ENCODE results near the gene CAMK2N2.
A peak's percentile ranks its signal among the peaks of the same experiment; 100 is the strongest.
"Not testable (repeated sequence)": the region's sequence is repeated elsewhere in the genome, so short reads cannot be mapped to it uniquely, and the experiment has no call there.

The CAMK2N2 gene

DNA sequence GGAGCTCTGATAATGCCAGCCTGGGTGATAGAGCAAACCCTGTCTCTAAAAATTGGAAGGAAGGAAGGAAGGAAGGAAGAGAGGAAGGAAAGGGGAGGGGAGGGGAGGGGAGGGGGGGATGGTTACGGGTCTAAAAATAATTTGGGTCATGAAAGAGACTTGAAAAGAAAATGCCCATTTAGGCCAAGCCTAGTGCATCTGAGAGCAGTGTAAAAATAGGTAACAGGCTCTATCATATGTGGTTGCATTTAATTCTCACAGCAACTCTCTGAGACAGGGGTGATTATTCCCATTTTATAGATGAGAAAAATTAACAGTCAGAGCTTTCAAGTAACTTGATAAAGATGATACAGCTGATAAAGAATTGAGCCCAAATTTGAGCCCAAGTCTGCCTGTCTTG, 10.9 kb upstream of the CAMK2N2 start:
- DNase-seq (ENCODE audit: low spot score) = no peak

DNA sequence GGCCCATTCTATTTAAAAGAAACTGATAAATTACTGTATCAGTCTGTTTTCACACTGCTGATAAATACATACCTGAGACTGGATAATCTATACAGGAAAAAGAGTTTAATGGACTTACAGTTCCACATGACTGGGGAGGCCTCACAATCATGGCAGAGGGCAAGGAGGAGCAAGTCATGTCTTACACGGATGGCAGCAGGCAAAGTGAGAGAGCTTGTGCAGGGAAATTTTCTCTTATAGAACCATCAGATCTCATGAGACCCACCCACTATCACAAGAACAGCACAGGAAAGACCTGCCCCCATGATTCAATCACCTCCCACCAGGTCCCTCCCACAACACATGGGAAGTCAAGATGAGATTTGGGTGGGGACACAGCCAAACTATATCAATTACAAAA, 5.9 kb upstream of the CAMK2N2 start:
- not testable (repeated sequence) for DNase-seq (ENCODE audit: low spot score)

DNA sequence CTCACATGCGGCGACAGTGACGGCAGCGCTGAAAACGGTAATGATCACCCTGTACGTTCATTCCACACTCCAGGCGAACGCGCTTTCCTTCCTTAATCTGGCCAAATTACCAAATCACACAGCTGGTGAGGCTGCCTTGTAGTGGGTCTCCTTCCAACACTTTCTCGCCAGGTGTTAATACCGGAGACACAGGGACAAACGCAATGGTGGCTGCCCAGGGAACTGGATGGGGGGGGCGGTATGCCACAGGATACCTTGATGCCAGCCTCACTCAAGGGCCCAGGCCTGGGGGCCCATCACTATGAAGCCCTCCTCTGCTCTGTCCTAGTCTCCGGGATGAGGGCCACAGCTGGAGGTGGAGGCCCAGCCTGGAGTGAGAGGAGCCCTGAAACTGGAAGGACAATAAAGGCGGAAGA, 1.4 kb upstream of the CAMK2N2 start:
- DNase-seq (ENCODE audit: low spot score) = no peak

GRCh38 chr3:184261854-184262763, 756 bp upstream of the CAMK2N2 start:
- DNase-seq (ENCODE audit: low spot score) = no peak

GRCh38 chr3:184260724-184261269, 556 bp downstream of the CAMK2N2 start:
- no peak for DNase-seq (ENCODE audit: low spot score)

DNA sequence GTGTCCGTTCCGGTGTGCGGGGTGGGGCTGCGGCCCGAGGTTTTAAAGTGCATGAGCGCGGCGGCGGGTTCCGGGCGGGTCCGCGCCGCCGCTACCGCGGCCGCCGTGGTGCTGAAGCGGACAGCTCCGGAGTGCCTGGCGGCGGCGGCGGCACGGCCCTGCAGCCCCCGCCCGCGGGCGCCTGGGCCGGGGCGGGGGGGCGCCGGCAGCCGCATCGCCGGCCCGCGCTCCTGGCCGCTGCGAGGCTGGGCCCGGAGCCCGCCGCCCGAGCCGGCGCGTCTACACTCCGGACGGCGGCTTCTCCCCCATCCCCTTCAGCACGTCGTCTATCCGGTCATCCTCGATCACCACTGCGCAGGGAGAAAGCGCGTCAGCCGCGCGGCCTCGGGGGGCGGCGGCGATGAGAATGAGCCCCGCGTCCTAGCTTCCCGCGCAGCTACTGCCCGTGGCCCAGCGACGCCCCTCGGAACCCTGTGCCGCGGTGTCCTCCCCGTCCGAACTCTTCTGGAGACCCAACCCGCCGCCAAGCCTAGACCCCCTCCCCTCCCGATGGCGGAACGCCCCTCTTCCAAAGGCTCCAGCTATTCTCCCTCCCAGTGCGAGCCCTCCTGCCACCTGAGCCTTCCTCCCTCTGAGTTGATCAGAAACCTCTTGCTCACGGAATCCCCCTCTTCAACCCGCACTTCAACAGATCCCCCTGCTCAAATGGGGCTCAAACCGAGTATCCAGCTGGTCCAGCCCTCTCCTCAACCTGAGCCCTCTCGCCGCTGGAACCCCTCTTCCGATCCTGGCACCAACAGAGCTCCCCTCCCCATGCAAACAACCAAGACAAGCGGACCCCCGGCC, 1.3 kb downstream of the CAMK2N2 start:
- no peak for DNase-seq (ENCODE audit: low spot score)

GRCh38 chr3:184259396-184259877, 1.9 kb downstream of the CAMK2N2 start:
- DNase-seq (ENCODE audit: low spot score) = no peak

- DNase-seq (ENCODE audit: low spot score) = no peak
Observed at GRCh38 chr3:184258926-184259325, 2.4 kb downstream of the CAMK2N2 start.

- DNase-seq (ENCODE audit: low spot score) = peak; percentile 55
Observed at GRCh38 chr3:184257083-184257915, 4.1 kb downstream of the CAMK2N2 start.

- DNase-seq (ENCODE audit: low spot score) = no peak
Observed at GRCh38 chr3:184255291-184256039, 5.9 kb downstream of the CAMK2N2 start.

- DNase-seq (ENCODE audit: low spot score) = peak; percentile 75
Observed at GRCh38 chr3:184250167-184250828, 11.1 kb downstream of the CAMK2N2 start.

DNA sequence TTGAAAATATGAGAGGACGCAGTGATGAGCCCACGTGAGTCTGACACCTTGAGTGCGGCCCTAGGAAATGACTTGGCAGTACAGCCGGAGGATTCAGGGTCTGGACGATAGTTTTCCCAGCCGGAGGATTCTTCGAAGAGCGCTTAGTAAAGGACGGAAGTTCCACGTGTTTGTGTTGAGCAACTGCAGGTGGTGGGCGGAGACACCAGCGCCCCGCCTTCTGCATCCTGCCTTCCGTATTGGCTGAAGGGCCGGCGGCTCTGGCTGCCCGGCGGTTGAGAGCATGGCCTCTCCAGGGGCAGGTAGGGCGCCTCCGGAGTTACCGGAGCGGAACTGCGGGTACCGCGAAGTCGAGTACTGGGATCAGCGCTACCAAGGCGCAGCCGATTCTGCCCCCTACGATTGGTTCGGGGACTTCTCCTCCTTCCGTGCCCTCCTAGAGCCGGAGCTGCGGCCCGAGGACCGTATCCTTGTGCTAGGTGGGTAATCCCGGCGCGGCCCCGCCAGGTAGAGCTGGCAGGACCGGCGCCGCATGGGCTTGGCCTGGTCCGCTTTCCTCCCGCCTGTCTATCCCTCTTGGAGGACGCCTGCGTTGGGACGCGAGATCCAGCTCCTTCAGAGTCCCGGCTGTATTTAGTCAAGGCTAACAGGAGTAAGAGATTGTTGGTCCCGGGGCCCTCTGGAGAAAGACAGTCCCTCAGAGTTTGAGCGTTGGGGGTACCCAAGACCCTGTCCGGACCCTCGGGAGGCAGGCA, 11.8 kb downstream of the CAMK2N2 start, which contains the start of gene EEF1AKMT4:
EEF1AKMT4 (plus strand) TSS at position 261 of the 755 bp plus-strand sequence; CDS start at position 284, 23 bp downstream.
- DNase-seq (ENCODE audit: low spot score) = peak; percentile 94

DNA sequence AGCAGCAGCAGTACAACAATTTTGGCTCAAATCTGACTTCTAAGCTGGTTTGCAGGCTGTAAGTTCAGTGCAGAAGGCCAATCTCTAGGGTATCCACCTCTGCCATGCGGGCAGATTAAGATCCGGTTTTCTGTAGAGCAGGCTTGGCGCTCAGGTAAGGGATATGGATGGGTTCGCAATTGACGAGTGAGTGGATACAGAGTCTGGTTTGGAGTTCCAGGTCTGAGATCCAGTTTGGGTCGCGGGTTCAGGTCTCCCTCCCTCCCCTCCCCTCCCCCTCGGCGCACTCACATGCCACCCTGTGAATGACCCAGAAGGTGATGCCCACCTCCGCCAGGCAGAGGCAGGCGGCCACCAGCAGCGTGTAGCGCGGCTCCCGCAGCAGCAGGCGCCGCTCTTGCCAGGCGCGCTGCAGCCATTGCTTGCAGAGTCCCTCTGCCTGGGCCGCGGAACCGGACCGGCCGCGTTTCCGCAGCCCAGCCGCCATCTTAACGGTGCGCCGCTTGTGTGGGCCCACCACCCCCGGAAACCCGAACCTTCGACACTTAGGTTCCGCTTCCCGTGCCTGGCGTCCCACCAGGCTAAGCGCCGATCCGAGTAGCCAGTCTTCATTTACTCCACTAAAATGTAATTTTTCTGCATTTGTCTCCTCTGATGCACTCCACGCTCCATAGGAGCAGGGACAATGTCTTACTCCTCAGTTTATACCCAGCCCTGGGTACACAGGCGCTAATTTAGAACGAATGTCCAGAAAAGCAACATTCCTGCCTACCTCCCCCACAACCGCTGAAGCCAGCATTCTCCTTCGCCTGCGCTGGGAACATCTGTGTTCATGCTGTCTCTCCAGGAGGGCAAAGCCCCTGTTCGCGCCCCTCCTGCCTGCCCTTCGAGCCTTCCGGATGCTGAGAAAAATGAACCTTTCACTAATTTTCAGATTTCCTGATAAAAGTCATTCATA, 12.6 kb downstream of the CAMK2N2 start, which contains the start of gene ALG3:
ALG3 (minus strand) TSS at position 509 of the 958 bp plus-strand sequence; CDS start at position 487, 22 bp downstream.
- peak; percentile 85 for DNase-seq (ENCODE audit: low spot score)

GRCh38 chr3:184242297-184242685, 19.1 kb downstream of the CAMK2N2 start:
- DNase-seq (ENCODE audit: low spot score) = no peak

DNA sequence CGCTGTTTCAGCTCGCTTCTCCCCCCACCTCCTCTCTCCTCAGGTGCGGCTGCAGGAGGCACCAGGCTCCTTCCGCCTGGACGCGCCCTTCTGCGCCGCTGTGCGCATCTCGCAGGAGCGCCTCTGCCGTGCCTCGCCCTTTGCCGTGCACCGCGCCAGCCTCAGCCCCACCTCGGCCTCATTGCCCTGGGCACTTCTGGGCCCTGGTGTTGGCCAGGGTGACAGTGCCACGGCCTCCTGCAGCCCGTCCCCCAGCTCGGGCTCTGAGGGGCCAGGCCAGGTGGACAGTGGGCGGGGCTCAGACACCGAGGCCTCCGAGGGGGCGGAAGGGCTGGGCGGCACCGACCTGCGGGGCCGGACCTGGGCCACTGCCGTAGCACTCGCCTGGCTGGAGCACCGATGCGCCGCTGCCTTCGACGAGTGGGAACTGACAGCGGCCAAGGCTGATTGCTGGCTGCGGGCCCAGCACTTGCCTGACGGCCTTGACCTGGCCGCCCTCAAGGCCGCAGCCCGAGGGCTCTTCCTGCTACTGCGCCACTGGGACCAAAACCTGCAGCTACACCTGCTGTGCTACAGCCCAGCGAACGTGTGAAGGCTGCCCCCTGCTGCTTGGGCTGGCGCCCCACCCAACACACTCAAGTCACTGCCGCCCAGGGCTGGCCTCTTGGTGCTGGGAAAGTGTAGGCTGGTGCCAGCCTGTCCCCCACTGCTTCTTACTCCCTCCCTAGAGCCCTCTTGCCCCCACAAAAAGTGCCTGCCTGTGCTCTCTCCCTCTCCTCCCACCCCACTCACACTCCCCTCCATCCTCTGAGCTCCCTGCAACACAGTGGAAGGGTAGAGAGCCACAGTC, 19.7 kb downstream of the CAMK2N2 start:
- no peak for DNase-seq (ENCODE audit: low spot score)

GRCh38 chr3:184241141-184241446, 20.3 kb downstream of the CAMK2N2 start:
- DNase-seq (ENCODE audit: low spot score) = no peak

All from putamen (tissue), 1 donor.